ENCODE results near the gene CADM4. TPM values are rescaled to one million over a fixed set of nuclear protein-coding genes. Genes with fewer than 3 reads are reported as not detected.

Gene CADM4
- total and polyA plus RNA-seq, 4 donors = 0.47 to 4.9 (median 3.3) TPM

DNA sequence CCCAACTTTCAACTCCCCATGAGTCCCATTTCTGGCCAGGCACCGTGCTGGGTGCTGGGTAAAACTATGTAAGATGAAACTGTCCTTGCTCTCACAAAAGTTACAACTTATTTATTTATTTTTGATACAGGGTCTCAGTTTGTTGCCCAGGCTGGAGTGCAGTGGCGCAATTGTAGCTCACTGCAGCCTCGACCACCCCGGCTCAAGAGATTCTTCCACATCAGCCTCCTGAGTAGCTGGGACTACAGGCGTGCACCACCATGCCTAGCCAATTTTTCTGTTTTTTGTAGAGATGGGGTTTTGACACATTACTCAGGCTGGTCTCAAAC lies 12.9 kb upstream of the CADM4 start:
- no peak overlapping the region for H3K9ac ChIP-seq (ENCODE audit: low read depth in 1 of 2, low read length in 2 of 2)

More for the DNA sequence above, 12.9 kb upstream of the CADM4 start:
- Histone ChIP-seq H3K27ac (ENCODE audit: low read depth in 1 of 2, low read length in 2 of 2) (no peak overlapping the region), H3K9me3 (ENCODE audit: control insufficient read depth in 4 of 4, low read length in 3 of 4) (no peaks in the 10 kb centered on the region), H3K4me1 (ENCODE audit: control insufficient read depth in 4 of 4, insufficient read depth in 4 of 4, low read length in 3 of 4) (peaks cover 0 to 4% (median 0%) of the 10 kb centered on the region in 4 donors), H3K36me3 (ENCODE audit: control insufficient read depth in 4 of 4, insufficient read depth in 3 of 4, low read depth in 1 of 4, low read length in 3 of 4) (peaks cover 0 to 11% (median under 1%) of the 10 kb centered on the region in 4 donors), H3K27me3 (ENCODE audit: control insufficient read depth in 4 of 4, insufficient read depth in 4 of 4, low read length in 3 of 4) (no peaks in the 10 kb centered on the region), H3K4me3 (ENCODE audit: low read depth in 1 of 3, low read length in 3 of 3) (no peak overlapping the region)
- no peak for TF ChIP-seq CTCF (IDR thresholded peaks at IDR 0.05; ENCODE audit: low read depth, low read length, missing input control)
- no peak for TF ChIP-seq FOXA2 (IDR thresholded peaks at IDR 0.05)
- TF ChIP-seq EGR1 (IDR thresholded peaks at IDR 0.05; ENCODE audit: low read depth in 2 of 2) = no peak
- TF ChIP-seq, protein P1, sequence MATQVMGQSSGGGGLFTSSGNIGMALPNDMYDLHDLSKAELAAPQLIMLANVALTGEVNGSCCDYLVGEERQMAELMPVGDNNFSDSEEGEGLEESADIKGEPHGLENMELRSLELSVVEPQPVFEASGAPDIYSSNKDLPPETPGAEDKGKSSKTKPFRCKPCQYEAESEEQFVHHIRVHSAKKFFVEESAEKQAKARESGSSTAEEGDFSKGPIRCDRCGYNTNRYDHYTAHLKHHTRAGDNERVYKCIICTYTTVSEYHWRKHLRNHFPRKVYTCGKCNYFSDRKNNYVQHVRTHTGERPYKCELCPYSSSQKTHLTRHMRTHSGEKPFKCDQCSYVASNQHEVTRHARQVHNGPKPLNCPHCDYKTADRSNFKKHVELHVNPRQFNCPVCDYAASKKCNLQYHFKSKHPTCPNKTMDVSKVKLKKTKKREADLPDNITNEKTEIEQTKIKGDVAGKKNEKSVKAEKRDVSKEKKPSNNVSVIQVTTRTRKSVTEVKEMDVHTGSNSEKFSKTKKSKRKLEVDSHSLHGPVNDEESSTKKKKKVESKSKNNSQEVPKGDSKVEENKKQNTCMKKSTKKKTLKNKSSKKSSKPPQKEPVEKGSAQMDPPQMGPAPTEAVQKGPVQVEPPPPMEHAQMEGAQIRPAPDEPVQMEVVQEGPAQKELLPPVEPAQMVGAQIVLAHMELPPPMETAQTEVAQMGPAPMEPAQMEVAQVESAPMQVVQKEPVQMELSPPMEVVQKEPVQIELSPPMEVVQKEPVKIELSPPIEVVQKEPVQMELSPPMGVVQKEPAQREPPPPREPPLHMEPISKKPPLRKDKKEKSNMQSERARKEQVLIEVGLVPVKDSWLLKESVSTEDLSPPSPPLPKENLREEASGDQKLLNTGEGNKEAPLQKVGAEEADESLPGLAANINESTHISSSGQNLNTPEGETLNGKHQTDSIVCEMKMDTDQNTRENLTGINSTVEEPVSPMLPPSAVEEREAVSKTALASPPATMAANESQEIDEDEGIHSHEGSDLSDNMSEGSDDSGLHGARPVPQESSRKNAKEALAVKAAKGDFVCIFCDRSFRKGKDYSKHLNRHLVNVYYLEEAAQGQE (IDR thresholded peaks at IDR 0.05) = no peak
- TF ChIP-seq ATF3 (IDR thresholded peaks at IDR 0.05) = no peak
- no peak for TF ChIP-seq GABPA (IDR thresholded peaks at IDR 0.05 in 1 of 2, conservative IDR thresholded peaks at IDR 0.05 in 1 of 2)
- TF ChIP-seq FOXA1 (IDR thresholded peaks at IDR 0.05) = no peak
- TF ChIP-seq HNF4A (conservative IDR thresholded peaks at IDR 0.05) = no peak
- TF ChIP-seq RAD21 (IDR thresholded peaks at IDR 0.05) = no peak
- no peak for TF ChIP-seq YY1 (IDR thresholded peaks at IDR 0.05)
- TF ChIP-seq, protein P2, sequence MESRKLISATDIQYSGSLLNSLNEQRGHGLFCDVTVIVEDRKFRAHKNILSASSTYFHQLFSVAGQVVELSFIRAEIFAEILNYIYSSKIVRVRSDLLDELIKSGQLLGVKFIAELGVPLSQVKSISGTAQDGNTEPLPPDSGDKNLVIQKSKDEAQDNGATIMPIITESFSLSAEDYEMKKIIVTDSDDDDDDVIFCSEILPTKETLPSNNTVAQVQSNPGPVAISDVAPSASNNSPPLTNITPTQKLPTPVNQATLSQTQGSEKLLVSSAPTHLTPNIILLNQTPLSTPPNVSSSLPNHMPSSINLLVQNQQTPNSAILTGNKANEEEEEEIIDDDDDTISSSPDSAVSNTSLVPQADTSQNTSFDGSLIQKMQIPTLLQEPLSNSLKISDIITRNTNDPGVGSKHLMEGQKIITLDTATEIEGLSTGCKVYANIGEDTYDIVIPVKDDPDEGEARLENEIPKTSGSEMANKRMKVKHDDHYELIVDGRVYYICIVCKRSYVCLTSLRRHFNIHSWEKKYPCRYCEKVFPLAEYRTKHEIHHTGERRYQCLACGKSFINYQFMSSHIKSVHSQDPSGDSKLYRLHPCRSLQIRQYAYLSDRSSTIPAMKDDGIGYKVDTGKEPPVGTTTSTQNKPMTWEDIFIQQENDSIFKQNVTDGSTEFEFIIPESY (IDR thresholded peaks at IDR 0.05) = no peak
- TF ChIP-seq HNF4G (IDR thresholded peaks at IDR 0.05) = no peak
- no peak for TF ChIP-seq NR2F2 (IDR thresholded peaks at IDR 0.05)
- TF ChIP-seq, protein P3, sequence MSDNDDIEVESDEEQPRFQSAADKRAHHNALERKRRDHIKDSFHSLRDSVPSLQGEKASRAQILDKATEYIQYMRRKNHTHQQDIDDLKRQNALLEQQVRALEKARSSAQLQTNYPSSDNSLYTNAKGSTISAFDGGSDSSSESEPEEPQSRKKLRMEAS (IDR thresholded peaks at IDR 0.05) = no peak
- no peak for TF ChIP-seq RXRA (IDR thresholded peaks at IDR 0.05)
- no peak for TF ChIP-seq JUND (IDR thresholded peaks at IDR 0.05)
- no peak for TF ChIP-seq SP1 (IDR thresholded peaks at IDR 0.05)
- TF ChIP-seq TAF1 (conservative IDR thresholded peaks at IDR 0.05) = no peak
- no peak for DNase-seq (ENCODE audit: low spot score)
- 58% methylated on average over 5 of the region's 5 CpGs for WGBS

All from liver (tissue), 9 donors.